OCI-LY7 (cell line): ENCODE measurements around the gene IPPK.

ENCODE experiments used
- EZH2phosphoT487 ChIP-seq: fragments of 200-600 bp; sonication (generic); IDR thresholded peaks from 2 replicates; pipeline ENCODE4 v1.6.1; 2018; ENCODE audit warnings: low read depth, borderline replicate concordance, mild to moderate bottlenecking, mixed run types, antibody characterized with exemption, low read length, moderate library complexity, mixed read lengths
- TF ChIP-seq, protein P1 (sequence below): fragments of 200-600 bp; sonication (generic); conservative IDR thresholded peaks from 2 replicates; pipeline ENCODE4 v1.5.1; 2014; ENCODE audit warnings: mild to moderate bottlenecking, antibody characterized with exemption, low read length, moderate library complexity, mixed read lengths

DNA sequence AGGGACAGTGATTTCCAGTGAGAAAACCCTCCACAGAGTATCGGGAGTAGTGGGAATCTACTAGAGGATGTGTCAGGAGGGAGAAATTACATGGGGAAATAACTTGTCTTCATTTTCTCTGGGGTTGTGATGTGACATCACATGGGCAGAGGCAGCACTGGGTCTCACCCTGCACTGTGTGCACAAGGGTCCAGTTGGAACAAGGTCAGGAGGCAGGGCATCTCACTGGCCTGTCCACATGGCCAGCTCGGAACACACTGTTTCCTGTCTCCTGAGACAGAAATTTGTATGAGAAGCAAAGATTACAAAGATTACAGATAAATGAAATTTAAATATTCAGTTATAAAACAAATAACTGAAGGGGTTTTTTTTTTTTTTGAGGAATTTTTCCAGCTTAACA, 71.5 kb downstream of the IPPK start:
- TF ChIP-seq, protein P1, sequence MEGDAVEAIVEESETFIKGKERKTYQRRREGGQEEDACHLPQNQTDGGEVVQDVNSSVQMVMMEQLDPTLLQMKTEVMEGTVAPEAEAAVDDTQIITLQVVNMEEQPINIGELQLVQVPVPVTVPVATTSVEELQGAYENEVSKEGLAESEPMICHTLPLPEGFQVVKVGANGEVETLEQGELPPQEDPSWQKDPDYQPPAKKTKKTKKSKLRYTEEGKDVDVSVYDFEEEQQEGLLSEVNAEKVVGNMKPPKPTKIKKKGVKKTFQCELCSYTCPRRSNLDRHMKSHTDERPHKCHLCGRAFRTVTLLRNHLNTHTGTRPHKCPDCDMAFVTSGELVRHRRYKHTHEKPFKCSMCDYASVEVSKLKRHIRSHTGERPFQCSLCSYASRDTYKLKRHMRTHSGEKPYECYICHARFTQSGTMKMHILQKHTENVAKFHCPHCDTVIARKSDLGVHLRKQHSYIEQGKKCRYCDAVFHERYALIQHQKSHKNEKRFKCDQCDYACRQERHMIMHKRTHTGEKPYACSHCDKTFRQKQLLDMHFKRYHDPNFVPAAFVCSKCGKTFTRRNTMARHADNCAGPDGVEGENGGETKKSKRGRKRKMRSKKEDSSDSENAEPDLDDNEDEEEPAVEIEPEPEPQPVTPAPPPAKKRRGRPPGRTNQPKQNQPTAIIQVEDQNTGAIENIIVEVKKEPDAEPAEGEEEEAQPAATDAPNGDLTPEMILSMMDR: no peak
- TF ChIP-seq EZH2phosphoT487: no peak
